GM19025 (cell line): ENCODE measurements around the gene GORAB.

Experiments
- ATAC-seq: cut with Tn5 transposase; IDR thresholded peaks from one replicate; pipeline ENCODE4 v1.9.1; 2021; ENCODE audit warnings: mild to moderate bottlenecking, low read depth, moderate library complexity; ENCODE audit not compliant: unreplicated experiment

GORAB gene, protein sequence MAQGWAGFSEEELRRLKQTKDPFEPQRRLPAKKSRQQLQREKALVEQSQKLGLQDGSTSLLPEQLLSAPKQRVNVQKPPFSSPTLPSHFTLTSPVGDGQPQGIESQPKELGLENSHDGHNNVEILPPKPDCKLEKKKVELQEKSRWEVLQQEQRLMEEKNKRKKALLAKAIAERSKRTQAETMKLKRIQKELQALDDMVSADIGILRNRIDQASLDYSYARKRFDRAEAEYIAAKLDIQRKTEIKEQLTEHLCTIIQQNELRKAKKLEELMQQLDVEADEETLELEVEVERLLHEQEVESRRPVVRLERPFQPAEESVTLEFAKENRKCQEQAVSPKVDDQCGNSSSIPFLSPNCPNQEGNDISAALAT

DNA sequence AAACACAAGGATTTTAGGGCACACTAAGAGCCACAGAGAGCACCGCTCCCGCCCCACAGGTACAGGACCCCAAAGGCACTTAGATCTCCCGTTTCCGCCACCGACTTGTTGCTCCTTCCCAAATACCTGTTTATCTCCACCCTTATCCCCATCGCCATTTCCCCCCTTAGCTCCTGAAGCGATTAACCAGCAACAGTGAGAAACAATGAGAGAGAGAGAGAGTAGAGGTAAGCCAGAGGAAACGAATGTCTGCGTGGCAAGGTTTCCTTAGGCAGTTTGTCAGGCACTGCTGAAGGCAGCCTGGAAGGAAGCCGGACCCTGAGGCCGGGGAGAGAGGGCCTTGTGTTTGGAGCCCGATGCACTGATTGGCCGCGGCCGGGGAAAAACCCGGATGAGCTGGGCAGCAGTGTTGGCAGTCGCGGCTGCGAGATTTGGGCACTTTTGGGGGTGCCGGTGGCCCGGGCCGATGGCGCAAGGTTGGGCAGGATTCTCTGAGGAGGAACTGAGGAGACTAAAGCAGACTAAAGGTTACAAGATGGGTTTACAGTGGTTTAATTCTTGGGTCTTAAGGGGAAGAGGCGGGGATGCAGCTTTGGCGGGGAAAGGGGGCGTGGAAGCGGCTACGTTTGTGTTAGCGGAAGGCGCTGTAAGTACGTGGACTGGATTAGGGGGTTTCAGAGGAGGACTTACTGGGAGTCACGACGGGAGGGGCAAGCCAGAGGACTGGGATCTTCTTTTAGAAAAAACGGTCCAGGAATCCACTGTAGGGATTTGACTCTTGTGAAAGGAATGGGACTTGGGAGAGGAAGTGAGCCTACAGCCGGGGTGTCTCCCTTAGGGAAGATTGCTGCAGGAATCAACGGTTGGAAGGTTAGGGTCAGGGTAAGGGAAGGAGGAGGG lies at the start of gene GORAB:
Gene GORAB, plus strand, starts transcription at position 409 of the 900 bp plus-strand sequence. Its CDS starts 58 bp downstream, at position 467.
- ATAC-seq: peak; percentile 99

DNA sequence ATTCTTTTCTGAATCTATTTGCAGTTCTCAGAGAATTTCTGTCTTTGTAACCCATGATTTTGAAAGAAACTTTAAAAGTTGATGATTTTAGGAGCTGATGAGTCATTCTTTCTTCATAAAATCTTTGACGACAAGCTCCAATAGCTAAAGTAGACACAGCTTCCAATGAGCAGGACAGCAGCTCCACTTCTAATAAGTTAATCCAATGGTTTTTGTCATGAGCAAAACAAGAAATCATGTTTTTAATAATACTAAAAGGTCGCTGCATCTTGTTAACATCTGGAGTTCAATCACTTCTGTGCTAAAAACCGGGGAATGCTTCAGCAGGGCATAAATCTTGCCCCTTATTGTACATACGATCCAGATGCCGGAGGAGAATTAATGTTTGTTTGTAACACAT lies 48.9 kb upstream of the GORAB start:
- no peak for ATAC-seq

DNA sequence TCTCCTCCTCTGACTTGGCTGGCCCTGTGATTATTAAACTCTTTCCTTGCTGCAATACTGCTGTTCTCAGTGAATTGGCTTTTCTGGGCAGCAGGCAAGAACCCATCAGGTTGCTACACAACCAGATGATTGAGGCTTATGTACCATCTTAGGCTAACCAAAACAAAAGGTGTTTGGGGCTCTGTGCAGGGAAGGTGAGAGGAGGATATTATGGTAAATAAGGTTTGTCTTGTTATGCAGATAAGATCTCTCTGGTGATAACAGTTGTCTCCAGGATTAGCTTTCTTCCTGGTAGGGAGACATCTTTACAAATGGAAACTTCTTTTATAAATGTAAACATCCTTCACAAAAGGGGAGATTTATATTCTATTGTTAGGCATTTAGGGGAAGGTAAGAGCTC lies 44.5 kb upstream of the GORAB start:
- ATAC-seq: no peak

DNA sequence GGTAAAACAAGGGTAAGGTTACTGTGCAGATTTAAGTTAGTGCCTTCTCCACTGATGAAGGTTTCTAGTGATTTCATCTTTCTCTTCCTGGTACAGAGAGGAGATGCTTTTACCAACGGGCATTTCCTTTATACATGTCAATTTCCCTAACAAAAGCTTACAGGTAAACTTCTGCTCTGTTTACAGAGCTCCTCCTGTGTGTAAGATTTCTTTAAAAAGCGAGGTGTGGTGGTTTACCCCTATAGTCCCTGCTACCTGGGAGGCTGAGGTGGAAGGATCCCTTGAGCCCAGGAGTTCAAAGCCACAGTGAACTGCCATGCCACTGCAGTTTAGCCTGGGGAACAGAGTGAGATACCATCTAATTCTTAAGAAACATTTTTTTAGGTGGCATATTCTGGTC lies 40.7 kb upstream of the GORAB start:
- ATAC-seq: no peak

DNA sequence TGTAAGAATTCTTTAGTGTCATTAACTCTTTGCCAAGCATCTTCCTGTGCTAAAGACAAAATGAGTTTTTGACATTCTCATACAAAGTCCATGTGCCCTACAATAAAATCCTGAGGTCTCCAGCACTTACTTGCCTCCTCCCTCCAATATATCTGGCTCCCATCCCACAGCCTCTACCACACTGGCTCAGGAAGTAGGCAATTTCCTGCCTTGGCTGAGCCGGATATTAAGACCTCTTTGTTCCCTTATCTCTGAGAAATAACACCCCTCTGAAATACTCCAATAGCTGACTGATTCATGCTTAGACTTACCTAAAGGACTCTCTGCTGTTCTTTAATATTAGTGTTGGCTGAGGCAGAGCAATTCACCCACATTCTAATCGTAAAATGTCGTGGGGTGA lies 37.6 kb upstream of the GORAB start:
- ATAC-seq: no peak

DNA sequence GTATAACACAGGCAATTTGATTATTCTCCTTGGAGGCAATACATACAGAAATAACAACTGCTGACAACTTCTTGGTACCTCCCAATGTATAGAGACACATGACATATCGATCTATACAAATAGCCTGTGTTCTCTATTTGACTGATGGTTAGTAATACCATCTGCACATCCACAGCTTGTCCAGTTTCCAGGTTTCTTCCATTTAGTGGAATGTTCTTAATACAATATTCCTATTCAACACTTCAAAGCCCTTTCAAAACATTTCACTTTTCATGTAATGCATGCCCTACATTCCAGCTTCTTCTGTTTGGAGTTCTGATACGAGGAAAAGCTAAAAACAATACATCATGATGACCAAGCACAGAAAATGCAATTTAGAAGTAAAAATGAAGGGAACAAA lies 37.0 kb upstream of the GORAB start:
- ATAC-seq: no peak

DNA sequence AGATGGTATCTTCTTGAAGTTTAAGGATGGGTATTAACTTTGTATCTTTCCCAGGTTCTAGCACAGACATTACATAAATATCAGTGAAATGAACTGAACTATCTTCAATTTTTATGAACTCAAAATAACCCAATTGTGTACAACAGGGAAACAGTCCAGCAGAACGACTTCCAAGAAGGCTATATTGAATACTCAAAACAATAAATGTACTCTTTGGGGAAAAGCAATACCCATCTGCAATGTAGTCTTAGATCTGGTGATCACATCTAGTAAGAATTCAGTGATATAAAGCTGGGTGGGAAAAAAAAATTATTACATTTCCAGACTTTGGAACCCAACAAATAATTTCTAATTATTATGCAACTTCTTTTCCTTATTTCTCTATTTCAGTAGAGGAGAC lies 33.1 kb upstream of the GORAB start:
- ATAC-seq: no peak

DNA sequence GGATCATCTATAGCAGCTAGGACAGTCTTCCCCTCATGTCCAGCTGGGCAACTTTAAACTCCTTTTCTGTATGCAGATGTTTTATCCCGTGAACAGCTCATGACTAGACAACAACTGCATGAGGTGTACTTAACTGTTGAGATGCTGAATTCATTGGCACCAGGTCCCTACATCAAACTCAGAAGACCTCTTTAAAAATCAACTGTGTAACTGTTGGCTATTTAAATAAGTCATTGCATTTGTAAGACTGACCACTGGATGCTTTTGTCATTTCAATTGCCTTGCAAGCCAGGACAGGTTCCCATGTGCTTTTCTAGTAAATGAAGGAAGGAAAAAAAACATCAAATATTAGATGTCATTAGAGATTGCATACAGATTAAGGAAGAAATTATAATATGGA lies 28.3 kb upstream of the GORAB start:
- ATAC-seq: no peak

DNA sequence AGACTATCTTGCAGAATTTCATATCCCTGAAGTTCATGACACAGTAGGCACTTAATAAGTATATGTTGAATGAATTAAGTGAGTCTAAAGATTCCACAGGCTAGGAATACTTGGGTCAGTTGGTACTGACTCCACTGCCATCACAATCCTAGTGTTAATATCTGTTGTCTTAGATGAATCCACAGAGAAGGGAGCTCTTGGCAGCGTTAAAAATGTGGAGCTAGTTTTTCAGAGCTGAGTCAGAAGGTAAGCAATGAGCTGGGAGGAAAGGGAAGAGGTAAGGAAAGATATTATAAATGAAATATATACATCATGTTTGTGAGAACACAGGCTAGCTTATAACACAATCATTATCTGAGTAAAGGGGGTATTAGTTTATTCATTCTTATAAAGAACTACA lies 21.8 kb upstream of the GORAB start:
- no peak for ATAC-seq

DNA sequence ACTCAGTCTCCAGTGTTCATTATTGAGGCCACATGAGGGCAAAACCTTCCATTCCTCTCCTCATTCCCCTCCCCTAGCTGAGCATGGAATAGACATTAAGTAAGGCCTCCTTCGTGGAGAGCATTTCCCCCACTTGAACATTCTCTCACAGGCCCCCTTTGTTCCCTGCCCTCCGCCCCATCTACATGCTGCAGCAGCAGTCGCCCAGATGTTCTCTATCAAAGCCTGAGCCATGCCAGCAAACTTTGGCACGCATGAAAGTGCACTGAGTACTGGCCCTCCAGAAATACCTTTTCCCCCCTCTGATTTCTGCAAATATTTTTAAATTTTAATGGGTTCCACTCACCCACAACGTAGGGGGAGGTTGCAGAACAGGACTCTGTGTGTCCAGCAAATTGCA lies 20.9 kb upstream of the GORAB start:
- no peak for ATAC-seq

DNA sequence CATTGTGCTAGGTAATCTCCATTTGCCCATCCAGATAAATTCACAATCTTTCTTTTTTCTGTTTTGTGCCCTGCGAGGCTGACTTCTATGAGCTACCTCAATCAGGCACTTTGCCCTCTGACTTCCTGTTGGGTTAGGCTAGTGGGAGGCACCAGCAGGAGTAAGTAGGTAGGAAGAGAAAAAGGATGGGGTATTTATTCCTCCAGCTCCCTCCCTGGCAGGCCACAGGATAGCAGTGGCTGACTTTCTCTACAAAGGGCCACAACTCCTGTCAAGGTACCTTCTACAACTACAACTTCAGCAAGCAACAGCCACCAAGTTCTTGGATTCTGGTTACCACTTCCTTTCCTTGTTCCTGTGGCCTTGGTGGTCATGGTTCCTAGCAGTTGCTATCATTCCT lies 18.8 kb upstream of the GORAB start:
- no peak for ATAC-seq

DNA sequence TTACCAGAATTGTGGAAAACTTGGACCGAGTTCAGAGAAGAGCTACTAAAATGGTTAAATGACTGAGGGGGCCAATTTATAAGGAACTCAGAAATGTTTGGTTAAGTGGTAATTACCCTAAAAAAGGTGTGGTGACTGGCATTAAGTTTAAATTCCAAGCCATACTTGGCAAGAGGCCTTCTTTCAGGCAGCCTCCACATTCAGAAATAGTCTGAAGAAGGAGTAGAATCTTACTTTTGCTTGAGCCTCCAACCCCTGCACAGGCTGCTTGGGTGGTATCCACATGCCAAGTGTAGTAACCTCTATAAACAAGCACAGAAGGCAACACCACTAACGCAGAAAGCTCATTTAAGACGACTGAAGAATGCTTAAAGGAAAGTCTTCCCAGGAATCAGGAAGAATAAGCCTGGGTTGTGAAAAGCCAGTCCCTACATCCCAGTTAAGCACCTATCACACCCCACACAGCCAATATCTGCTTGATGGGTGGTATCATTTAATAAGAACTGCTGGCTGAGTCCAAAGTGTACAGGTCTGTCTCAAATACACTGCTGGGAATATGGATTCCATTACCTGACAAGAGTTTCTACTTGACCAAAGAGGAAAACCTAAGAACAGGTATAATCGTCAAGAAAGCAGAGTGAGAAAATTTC lies 13.7 kb upstream of the GORAB start:
- ATAC-seq: no peak

DNA sequence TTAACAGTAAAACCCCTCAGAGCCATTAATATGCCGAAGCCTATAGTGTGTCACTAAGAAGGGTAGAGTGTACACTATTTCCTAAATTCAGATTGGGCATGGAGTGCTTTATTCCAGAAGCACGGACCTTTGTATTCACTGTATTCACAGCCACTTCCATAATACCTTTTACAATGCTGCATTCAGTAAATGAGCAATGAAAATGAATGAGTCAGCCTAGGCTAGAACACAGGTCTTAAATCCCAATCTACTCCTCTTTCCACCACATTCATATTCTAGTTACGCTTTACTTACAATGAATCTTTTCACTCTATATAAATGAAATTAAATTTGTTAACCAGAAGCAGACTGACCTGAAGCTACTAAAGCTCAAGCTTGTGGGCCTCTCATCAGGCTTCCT lies 13.0 kb upstream of the GORAB start:
- no peak for ATAC-seq

DNA sequence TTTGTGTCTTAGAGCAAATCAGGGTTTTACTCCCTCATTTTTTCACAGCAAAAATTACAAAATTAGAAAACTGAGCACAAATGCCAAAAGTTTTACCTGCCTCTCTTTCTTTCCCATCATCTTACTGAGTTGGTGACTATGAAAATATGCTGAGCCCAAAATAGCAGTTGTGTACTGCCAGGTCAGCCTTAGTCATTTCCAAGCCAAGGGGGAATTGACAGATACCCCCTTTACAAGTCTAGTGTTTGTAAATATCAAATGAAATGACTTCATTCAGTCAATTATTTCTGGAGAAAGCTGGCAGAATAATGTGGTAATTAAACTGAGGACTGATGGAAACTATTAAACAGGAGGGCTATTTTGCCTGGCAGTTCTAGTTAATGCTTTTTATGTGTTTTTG lies 11.4 kb upstream of the GORAB start:
- ATAC-seq: no peak

DNA sequence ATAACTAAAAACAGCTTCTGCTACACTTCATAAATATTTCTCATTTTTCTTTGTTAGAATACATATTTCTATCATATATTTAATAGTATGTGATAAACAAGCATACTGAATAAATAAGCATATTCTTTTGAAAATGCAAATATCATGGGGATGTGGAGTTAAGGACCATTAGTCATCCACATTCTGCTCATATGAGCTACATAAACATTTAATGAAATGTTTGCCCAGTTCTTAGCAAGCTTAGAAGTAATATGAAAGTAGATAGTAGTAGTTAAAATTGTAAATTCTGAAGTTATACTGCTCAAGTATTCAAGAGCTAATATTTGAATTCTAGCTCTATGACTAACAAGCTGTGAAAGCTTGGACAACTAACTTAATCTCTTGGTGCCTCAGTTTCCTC lies 10.1 kb upstream of the GORAB start:
- no peak for ATAC-seq

DNA sequence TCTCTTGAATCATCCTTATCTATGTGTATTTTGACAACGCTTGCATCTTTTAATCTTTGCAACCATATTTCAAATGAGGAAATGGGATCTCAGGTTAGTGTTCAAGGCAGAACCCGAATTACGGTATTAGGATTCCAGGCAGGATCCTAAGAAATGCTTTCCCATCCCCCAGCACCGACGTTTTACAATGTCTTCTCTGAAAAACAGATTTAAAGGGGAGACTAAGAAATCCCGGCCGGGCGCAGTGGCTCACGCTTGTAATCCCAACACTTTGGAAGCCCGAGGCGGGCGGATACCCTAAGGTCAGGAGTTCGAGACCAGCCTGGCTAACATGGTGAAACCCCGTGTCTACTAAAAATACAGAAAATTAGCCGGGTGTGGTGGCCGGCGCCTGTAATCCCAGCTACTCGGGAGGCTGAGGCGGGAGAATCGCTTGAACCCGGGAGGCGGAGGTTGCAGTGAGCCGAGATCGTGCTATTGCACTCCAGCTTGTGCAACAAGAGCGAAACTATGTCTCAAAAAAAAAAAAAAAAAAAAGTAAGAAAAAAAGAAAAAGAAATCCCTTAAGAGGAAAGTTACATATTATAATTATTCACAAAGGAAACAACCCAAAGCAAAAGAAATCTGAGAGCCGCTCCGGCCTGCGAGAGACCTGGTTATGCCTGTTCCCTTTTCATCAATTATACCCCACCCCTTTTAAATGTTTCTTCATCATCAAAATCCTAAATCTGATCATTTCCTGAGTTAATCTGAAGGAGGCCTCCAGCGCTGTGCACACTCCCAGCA lies 801 bp upstream of the GORAB start:
- no peak for ATAC-seq

DNA sequence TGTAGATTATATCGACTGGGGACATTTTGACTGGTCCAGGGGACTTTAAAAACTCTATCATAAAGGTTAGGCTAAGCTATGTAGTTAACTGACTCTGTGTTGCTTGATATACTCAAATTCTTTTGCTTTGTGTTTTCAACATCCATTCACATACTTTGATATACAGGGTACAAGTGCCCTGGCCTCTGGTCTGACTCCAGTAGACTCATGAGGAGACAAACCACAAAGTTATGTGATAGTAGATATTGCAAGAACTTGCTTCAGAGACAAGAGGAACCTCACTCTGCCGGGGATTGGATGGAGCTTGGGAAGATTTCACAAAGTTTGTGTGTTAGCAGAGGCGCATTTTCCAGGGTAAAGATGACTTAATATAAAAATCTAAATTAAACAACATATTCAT lies 1.3 kb downstream of the GORAB start:
- no peak for ATAC-seq

DNA sequence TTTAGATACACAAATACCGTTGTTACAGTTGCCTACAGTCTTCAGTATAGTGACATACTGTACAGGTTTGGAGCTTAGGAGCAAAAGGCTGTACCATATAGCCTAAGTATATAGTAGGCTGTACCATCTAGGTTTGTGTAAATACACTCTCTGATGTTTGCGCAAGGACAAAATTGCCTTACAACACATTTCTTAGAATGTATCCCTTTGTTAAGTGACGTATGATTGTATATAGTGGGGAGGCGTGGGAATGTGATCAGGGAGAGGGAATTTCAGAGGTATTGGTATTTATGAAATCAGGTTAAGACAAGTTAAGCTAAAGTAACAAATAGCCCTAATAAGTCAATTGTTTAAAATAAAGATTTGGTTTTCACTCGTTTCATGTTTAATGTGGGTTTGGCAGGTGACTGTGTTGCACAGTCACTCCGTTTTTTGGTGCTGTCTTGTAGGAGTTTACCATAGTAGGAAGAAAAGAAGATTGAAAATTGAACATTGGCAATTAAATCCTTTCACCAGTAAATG lies 2.7 kb downstream of the GORAB start:
- ATAC-seq: no peak

DNA sequence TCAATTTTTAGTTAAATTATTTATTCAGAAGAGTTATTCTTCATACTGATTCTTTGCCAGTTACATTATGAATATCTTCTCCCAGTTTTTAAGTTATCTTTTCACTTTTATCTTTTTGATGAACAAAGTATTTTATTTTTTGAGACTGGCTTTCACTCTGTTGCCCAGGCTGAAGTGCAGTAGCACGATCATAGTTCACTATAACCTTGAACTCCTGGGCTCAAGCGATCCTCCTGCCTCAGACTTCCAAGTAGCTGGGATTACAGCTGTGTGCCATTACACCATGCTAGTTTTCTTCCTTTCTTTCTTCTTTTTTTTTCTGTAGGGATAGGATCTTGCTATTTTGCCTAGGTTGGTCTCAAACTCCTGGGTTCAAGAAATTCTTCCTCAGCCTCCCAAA lies 3.5 kb downstream of the GORAB start:
- ATAC-seq: no peak

DNA sequence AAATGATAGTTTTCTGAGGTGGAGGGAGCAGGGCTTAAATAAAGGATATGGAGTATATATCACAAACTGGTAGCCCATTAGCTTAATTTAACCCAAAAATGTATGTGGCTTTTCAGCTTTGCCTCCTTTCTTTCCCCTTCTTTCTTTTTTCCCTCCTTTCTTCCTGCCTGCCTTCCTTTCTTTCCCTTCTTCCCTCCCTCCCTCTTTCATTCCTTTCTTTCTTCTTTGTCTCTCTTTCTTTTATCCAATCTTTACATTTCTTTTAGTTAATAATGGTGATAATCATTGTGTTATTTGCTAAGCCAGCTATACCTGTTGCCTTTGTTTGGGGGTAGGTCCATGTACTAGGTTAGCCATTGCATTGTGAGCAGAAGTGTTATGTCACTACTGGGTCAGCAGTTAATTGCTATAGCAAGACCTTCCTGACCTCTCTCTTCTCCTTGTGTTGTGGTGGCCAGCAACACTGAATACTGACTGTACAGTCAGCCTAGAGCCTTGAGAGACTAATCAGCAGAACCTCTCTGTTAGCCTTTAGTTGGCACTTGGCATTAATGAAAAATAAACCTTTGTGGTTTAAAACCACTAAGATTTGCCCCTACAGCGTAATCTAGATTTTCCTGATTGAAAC lies 5.1 kb downstream of the GORAB start:
- ATAC-seq: no peak
